Nephron (organoid): ENCODE data around the gene NOVA1.

Source experiments
- H3K27ac Mint-ChIP-seq, 3 experiments: 2 replicates each; pipeline ENCODE4 v1.8.0; 2020; ENCODE audit warnings: mixed read lengths in 3 of 3, mild to moderate bottlenecking in 2 of 3, moderate library complexity in 1 of 3
- H3K27me3 Mint-ChIP-seq: 2 replicates; pipeline ENCODE4 v1.8.0; 2021; ENCODE audit warnings: low read depth, mild to moderate bottlenecking, moderate library complexity, mixed read lengths
- H3K36me3 Mint-ChIP-seq: 2 replicates; pipeline ENCODE4 v1.8.0; 2020; ENCODE audit warnings: low read depth, mixed read lengths
- H3K4me1 Mint-ChIP-seq: 2 replicates; pipeline ENCODE4 v1.8.0; 2020; ENCODE audit warnings: mixed read lengths
- H3K4me3 Mint-ChIP-seq, 3 experiments: 2 replicates each; pipeline ENCODE4 v1.8.0; 2020; ENCODE audit warnings: mild to moderate bottlenecking in 3 of 3, mixed read lengths in 3 of 3, moderate library complexity in 2 of 3
- H3K9me3 Mint-ChIP-seq: 2 replicates; pipeline ENCODE4 v1.8.0; 2020; ENCODE audit warnings: mixed read lengths
- TF ChIP-seq, protein P1 (sequence below), 3 experiments: fragments of 200-600 bp; sonication (generic); IDR thresholded peaks; one replicate each; pipeline ENCODE4 v1.5.0; 2021; ENCODE audit warnings: antibody characterized with exemption in 3 of 3; ENCODE audit not compliant: unreplicated experiment in 3 of 3

NOVA1 gene

DNA sequence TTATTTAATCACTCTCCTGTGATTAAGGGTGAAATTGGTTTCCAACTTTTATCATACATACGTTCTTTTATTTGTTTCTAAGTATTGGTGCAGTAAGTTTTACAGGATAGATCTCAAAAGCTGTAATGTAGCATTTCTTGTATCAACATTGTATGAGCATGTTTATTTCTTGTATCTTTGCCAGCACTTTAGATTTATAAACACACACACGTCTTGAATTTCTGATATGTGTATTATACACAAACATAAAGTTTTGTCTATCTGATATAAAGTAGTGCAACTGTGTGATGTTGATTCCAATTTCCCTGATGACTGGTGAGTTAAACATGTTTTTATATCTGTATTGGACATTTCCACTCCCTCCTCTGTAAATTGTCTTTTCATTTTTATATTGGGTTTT is 134.7 kb downstream of the NOVA1 start:
- no peak overlapping the region for H3K4me3 Mint-ChIP-seq
- TF ChIP-seq, protein P1, sequence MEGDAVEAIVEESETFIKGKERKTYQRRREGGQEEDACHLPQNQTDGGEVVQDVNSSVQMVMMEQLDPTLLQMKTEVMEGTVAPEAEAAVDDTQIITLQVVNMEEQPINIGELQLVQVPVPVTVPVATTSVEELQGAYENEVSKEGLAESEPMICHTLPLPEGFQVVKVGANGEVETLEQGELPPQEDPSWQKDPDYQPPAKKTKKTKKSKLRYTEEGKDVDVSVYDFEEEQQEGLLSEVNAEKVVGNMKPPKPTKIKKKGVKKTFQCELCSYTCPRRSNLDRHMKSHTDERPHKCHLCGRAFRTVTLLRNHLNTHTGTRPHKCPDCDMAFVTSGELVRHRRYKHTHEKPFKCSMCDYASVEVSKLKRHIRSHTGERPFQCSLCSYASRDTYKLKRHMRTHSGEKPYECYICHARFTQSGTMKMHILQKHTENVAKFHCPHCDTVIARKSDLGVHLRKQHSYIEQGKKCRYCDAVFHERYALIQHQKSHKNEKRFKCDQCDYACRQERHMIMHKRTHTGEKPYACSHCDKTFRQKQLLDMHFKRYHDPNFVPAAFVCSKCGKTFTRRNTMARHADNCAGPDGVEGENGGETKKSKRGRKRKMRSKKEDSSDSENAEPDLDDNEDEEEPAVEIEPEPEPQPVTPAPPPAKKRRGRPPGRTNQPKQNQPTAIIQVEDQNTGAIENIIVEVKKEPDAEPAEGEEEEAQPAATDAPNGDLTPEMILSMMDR (IDR thresholded peaks at IDR 0.05; ENCODE audit: unreplicated experiment in 3 of 3): no peak

DNA sequence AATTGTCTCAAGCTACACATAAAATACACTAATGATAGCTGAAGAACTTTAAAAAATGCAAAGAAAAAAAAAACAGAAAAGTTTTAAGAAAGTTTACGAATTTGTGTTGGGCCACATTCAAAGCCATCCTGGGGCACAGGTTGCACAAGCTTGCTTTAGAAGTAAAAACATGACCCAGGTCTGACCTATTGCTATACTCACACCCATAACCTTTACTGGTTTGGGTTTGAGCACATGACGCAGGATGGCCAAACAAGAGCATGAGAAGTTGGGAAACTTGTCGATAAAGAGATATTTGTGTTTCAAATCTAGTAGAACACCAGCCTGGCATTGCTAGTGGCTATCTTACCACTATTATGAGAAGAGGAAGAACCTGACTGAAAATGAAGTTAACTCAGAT is 143.7 kb downstream of the NOVA1 start:
- Mint-ChIP-seq H3K4me3 (no peak overlapping the region), H3K9me3 (no peaks in the 10 kb centered on the region), H3K27ac (no peak overlapping the region), H3K27me3 (no peaks in the 10 kb centered on the region), H3K36me3 (peaks cover 4% of the 10 kb centered on the region), H3K4me1 (no peaks in the 10 kb centered on the region)
- TF ChIP-seq, protein P1 (IDR thresholded peaks at IDR 0.05; ENCODE audit: unreplicated experiment in 3 of 3): no peak

More for the DNA sequence above, 134.7 kb downstream of the NOVA1 start:
- Mint-ChIP-seq H3K27ac (no peak overlapping the region), H3K4me1 (no peaks in the 10 kb centered on the region), H3K9me3 (no peaks in the 10 kb centered on the region), H3K36me3 (peaks cover 26% of the 10 kb centered on the region), H3K27me3 (no peaks in the 10 kb centered on the region)

DNA sequence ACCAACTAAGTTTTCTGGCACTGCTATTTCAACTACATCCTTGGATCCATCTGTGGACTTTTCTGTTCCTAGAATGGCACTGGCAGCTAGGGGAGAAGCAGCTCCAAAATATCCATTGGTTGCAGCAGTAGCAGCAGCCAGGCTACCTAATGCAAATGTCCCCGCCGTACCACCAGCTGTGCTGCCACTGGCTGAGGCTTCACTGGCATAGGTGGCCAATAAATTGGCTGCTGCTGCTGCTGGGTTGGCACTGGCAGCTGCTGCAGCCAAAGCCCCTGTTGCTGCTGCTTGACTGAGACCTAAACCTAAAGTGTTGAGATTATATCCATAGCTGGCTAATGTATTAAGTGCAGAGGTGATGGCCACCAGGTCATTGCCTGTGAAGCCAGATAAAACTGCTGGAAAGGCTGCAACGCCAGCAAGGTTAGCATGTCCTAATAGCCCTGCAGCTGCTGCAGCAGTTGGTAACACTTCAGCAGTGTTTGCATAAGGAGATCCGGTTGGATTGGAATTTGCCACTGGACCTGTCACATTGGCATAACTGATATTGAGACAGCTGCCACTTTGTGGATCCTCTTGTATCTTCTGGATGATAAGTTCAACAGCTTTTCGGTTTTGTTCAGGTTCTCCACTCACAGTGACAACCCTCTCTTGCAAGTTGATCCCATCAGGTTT is 149.5 kb downstream of the NOVA1 start:
- TF ChIP-seq, protein P1 (IDR thresholded peaks at IDR 0.05; ENCODE audit: unreplicated experiment in 3 of 3): no peak
- Mint-ChIP-seq H3K4me3 (no peak overlapping the region), H3K36me3 (no peaks in the 10 kb centered on the region), H3K4me1 (no peaks in the 10 kb centered on the region), H3K27ac (no peak overlapping the region), H3K27me3 (no peaks in the 10 kb centered on the region), H3K9me3 (no peaks in the 10 kb centered on the region)

DNA sequence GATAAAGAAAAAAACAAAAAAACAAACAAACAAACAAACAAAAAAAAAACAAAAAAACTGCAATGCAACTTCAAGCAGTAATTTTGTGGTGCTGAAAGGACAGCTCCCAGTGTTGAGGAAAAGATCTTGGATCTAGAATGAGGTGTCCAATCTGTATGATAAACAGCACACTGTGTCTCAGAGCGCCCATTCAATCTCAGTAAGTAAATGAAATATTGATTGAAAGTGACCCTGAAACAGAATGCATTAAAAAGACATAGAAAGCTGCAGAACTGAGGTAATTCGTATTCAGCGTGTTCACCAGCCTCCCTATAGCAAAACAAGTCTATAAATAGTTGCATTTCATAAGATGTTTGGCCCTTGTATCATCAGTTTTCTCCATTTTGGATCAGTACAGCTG is 153.0 kb downstream of the NOVA1 start:
- no peak overlapping the region for H3K4me3 Mint-ChIP-seq
- TF ChIP-seq, protein P1 (IDR thresholded peaks at IDR 0.05; ENCODE audit: unreplicated experiment in 3 of 3): no peak
- H3K9me3 Mint-ChIP-seq: no peaks in the 10 kb centered on the region
- no peak overlapping the region for H3K27ac Mint-ChIP-seq
- no peaks in the 10 kb centered on the region for H3K27me3 Mint-ChIP-seq
- H3K36me3 Mint-ChIP-seq: no peaks in the 10 kb centered on the region
- H3K4me1 Mint-ChIP-seq: no peaks in the 10 kb centered on the region

DNA sequence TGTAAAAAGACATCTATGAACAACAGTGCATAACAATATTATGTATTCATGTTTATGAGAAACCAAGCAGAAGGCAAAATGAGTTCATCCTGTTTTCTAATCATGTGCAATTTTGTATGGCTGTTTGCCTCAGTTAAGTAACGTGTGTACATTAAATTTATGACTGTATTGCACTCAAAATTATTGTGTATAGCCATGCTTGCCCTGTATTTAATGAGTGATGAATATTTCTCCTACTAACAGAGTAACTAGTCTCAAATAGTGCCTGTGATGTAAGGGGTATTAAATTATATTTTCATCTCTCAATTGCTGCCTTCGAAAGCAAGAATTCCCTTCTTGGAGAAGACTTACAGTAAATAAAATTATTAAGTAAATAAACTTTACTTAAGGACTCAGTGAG is 154.2 kb downstream of the NOVA1 start:
- no peaks in the 10 kb centered on the region for H3K27me3 Mint-ChIP-seq
- H3K27ac Mint-ChIP-seq: no peak overlapping the region
- TF ChIP-seq, protein P1 (IDR thresholded peaks at IDR 0.05; ENCODE audit: unreplicated experiment in 3 of 3): no peak
- no peaks in the 10 kb centered on the region for H3K36me3 Mint-ChIP-seq
- H3K4me1 Mint-ChIP-seq: no peaks in the 10 kb centered on the region
- no peaks in the 10 kb centered on the region for H3K9me3 Mint-ChIP-seq
- H3K4me3 Mint-ChIP-seq: no peak overlapping the region

- no peaks in the 10 kb centered on the region for H3K27me3 Mint-ChIP-seq
- no peak overlapping the region for H3K27ac Mint-ChIP-seq
- TF ChIP-seq, protein P1 (IDR thresholded peaks at IDR 0.05; ENCODE audit: unreplicated experiment in 3 of 3): no peak
- no peaks in the 10 kb centered on the region for H3K9me3 Mint-ChIP-seq
- H3K36me3 Mint-ChIP-seq: no peaks in the 10 kb centered on the region
- no peak overlapping the region for H3K4me3 Mint-ChIP-seq
- no peaks in the 10 kb centered on the region for H3K4me1 Mint-ChIP-seq
These were observed 168.6 kb downstream of the NOVA1 start for GRCh38 chr14:26429205-26429604.
